Activated T-helper 1 cell treated with anti-CD3 and anti-CD28 coated beads, Interleukin-12 subunit alpha, Interleukin-12 subunit beta, Interleukin-2, Interleukin-4 antibody, amounts not matched to agents 30 ng/mL and 10 ng/mL and 1 ng/mL, durations not matched to agents 14 hours and 24 hours and 36 hours (primary cell): Measurements from ENCODE around the gene OR6X1. TPM values are rescaled to one million over a fixed set of nuclear protein-coding genes. Genes with fewer than 3 reads are reported as not detected.

Experiments
- DNase-seq: peaks from one replicate; pipeline ENCODE4 v3.0.0; 2021; ENCODE audit warnings: low spot score
- H3K27ac Mint-ChIP-seq: one replicate; pipeline ENCODE4 v1.8.0; 2021; ENCODE audit warnings: mild to moderate bottlenecking, mixed read lengths
- H3K27me3 Mint-ChIP-seq: one replicate; pipeline ENCODE4 v1.8.0; 2022; ENCODE audit warnings: mild to moderate bottlenecking, moderate library complexity, mixed read lengths; ENCODE audit not compliant: insufficient read depth
- H3K36me3 Mint-ChIP-seq: one replicate; pipeline ENCODE4 v1.8.0; 2021; ENCODE audit warnings: low read depth, mixed read lengths
- H3K4me1 Mint-ChIP-seq: one replicate; pipeline ENCODE4 v1.8.0; 2021; ENCODE audit warnings: low read depth, mixed read lengths
- H3K4me3 Mint-ChIP-seq: one replicate; pipeline ENCODE4 v1.8.0; 2021; ENCODE audit warnings: mild to moderate bottlenecking, moderate library complexity, mixed read lengths
- H3K9me3 Mint-ChIP-seq: one replicate; pipeline ENCODE4 v1.8.0; 2021; ENCODE audit warnings: mixed read lengths
- intact Hi-C: fragments of 100-400 bp; cut with micrococcal nuclease; formaldehyde crosslinking; loops from one replicate; pipeline ENCODE4 v1.15.1; 2024
- total RNA-seq: library from RNA; stranded (reverse); gene quantifications from 2 replicates; pipeline ENCODE4 v1.2.3, GENCODE V29; 2022

OR6X1 gene
- total RNA-seq, 1 donor from 2014 or later, result not detected

GRCh38 chr11:123707606-123708205 lies 46.6 kb downstream of the OR6X1 start:
- Mint-ChIP-seq H3K4me3 (no peak overlapping the region), H3K27ac (no peak overlapping the region), H3K27me3 (peaks cover 20% of the 10 kb centered on the region), H3K4me1 (no peaks in the 10 kb centered on the region), H3K36me3 (no peaks in the 10 kb centered on the region), H3K9me3 (no peaks in the 10 kb centered on the region)
- peak; percentile 38 for DNase-seq
- intact Hi-C loops, result loop anchor here (1.0 to 10.0 kb wide), 3 partner anchors 66 to 593 kb away; no protein-coding TSS in a partner anchor

- Mint-ChIP-seq H3K27me3 (peaks cover 23% of the 10 kb centered on the region), H3K4me1 (no peaks in the 10 kb centered on the region), H3K4me3 (no peak overlapping the region), H3K9me3 (no peaks in the 10 kb centered on the region), H3K36me3 (no peaks in the 10 kb centered on the region), H3K27ac (no peak overlapping the region)
- DNase-seq, result no peak
- intact Hi-C loops, result loop anchor here (1.0 to 10.0 kb wide), 3 partner anchors 66 to 592 kb away; no protein-coding TSS in a partner anchor
These were observed 47.1 kb downstream of the OR6X1 start for GRCh38 chr11:123707206-123707605.

- H3K27ac Mint-ChIP-seq, result no peak overlapping the region
- peaks cover 23% of the 10 kb centered on the region for H3K27me3 Mint-ChIP-seq
- H3K9me3 Mint-ChIP-seq, result no peaks in the 10 kb centered on the region
- H3K4me1 Mint-ChIP-seq, result no peaks in the 10 kb centered on the region
- H3K36me3 Mint-ChIP-seq, result no peaks in the 10 kb centered on the region
- intact Hi-C loops, result loop anchor here (10.0 kb wide), 1 partner anchor 590 kb away; no protein-coding TSS in a partner anchor
- DNase-seq, result no peak
- no peak overlapping the region for H3K4me3 Mint-ChIP-seq
These were observed 50.0 kb downstream of the OR6X1 start for GRCh38 chr11:123704341-123704740.

Other genes with a start within 250 kb of the OR6X1 start
- gene SCN3B, start 99.9 kb downstream of the OR6X1 start, total RNA-seq, result not detected in 2 replicates
- 26.6 and 27.5 TPM in 2 replicates for gene ZNF202, start 12.9 kb downstream of the OR6X1 start, total RNA-seq
- gene OR6M1, start 51.8 kb upstream of the OR6X1 start, total RNA-seq, result not detected in 2 replicates
- not detected in 2 replicates for gene TMEM225, start 131.2 kb upstream of the OR6X1 start, total RNA-seq
- gene OR8D4, start 147.6 kb upstream of the OR6X1 start, total RNA-seq, result not detected in 2 replicates
- not detected in 2 replicates for gene OR4D5, start 185.1 kb upstream of the OR6X1 start, total RNA-seq
- not detected in 2 replicates for gene OR6T1, start 189.3 kb upstream of the OR6X1 start, total RNA-seq
- gene OR10S1, start 223.3 kb upstream of the OR6X1 start, total RNA-seq, result not detected in 2 replicates
- gene OR10G6, start 240.6 kb upstream of the OR6X1 start, total RNA-seq, result not detected in 2 replicates